Stimulated activated CD4-positive, alpha-beta T cell treated with anti-CD3 and anti-CD28 coated beads, Interleukin-2, amount 100 ng/mL, for 4 hours (primary cell): ENCODE results near the gene IRF1.
"Not testable (repeated sequence)": the region's sequence is repeated elsewhere in the genome, so short reads cannot be mapped to it uniquely, and the experiment has no call there.

Experiments
- DNase-seq: peaks from one replicate; pipeline ENCODE4 v3.0.0-alpha.2; 2020; ENCODE audit warnings: low read depth

Gene IRF1

DNA sequence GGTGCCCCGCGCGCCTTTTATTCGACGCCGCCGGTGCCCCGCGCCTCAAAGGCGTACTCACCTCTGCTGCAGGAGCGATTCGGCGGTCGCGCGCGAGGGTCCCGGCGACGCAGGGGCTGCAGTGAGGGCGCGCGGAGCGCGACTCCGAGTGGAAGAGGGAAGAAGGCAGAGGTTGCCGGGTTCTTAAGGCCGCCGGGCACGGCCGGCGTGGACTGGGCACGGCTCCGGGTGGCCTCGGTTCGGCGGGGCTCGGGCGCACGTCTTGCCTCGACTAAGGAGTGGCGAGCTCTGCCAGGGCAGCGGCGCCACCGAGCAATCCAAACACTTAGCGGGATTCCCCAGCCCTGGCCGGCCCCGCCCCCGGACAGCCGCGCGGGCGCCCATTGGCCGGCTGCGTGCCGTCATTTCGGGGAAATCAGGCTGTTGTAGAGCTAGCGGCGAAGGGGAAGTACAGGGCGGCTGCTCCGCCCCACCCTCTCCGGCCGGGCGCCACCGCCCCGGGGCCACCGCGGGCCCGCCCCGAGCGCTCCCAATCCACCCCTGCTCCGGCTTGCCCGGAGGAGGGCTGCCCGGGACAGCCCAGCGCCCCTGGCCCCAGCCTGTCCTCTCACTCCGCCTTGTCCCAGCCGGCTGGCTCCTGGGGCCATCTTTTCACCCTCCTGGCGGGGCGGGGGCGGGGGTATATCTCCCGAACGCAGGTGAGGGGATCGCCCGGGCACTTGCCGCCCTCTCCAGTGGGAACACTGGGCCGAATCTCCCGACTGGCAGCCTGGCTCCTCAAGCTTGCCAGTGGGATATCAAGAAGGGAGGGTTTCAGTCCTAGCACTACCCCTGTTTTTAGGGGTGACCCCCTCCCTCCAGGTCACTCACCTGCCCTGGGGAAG is at the start of gene IRF1:
Gene IRF1 (minus strand): TSS at position 290 of the 884 bp plus-strand sequence. CDS start 1,295 bp downstream, outside the sequence.
- peak; percentile 98 for DNase-seq

DNA sequence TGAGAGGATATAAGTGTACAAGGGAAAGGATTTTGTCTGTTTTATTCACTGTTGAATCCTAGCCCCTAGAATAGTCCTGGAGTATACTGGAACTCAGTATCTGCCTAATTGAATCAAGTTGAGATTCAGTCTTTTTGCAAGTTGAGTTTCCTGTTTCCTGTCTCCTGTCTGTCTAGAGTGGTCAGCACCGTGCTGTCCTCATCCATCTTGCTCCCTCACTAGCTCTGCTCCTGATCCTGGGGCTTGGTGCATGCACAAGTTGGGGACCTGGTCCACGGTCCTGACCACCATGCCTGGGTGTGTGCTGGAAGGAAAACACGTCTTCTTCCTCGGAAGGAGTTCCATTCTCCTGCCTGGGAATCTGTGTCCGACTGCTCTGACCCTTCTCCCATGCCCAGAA is 49.6 kb upstream of the IRF1 start:
- DNase-seq = no peak

DNA sequence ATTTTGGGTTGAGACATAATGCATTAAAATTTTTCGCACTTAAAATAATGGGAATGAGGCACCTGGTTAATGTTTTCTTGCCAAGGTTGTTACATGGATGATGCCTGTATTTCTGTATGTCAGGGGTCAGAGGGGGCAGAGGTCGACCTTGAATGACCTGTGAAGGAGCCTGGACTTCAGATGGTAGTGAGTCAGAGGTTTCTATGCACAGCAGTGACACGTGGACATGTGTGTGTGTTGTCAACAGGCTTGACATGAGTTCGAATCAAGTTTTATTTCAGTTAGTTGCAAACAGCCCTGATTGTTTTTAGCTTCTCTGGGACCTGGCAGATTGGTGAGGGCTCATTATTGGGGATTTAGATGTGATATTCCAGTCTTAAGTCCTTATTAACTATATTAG is 49.1 kb upstream of the IRF1 start:
- no peak for DNase-seq

DNA sequence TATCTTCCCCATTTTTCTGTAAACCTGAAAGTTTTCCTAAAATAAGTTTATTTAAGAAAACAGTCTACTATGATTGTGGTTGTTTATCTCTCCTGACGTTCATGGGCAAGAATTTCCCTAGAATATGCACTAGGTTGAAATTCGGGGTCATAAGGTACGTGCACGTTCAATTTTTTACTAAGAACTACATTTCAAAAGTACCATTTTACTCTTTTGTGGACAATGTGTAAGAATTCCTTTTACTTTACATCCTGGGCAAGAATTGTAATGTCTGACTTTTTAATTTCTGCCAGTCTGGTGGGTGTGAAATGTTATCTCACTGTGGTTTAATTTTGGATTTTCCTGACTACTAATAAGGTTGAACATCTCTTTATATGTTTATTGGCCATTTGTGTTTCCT is 40.4 kb upstream of the IRF1 start:
- DNase-seq = no peak

GRCh38 chr5:132528866-132529634 is 38.5 kb upstream of the IRF1 start:
- no peak for DNase-seq

DNA sequence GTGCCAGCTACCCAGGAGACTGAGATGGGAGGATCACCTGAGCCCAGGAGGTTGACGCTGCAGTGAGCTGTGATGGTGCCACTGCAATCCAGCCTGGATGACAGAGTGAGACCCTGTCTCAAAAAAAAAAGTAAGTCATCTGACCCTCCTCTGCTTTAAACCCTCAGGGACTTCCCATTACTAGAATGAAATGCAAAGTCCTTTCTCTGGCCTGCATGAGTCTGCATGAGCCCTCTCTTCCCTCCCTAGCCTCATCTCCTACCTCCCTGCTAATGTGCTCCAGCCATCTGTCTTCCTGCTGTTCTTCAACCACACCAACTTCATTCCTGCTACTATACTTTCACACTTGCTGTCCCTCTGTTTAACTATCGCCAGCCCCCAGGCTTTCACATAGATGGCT is 37.4 kb upstream of the IRF1 start:
- DNase-seq = no peak

DNA sequence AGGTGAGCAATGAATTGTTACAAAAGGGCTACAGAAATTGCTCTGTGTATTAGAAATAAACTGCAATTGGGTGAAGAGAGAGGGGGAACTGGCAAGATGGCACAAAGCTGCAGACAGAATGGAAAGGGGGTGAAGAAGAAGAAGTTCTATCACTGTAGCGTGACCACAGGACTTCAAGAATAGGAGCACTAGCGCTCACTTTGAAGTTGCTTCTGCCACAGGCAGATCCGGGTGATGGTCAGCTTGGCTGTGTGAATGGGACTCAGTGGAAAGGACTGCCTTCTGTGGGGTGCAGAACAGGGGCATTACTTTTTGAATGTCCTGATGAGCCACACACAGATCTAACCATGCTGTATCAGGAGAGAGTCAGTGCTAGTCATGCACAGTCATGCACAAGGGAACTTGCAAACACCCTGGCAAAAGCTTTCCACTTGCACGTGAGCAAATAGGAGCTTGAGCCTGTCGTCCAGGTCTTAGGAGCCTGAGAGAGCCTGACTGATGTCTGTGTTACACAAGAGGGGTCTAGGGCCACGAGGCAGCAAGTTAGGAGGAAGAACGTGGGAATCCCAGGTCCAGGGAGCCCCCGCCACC is 36.5 kb upstream of the IRF1 start:
- DNase-seq = no peak

DNA sequence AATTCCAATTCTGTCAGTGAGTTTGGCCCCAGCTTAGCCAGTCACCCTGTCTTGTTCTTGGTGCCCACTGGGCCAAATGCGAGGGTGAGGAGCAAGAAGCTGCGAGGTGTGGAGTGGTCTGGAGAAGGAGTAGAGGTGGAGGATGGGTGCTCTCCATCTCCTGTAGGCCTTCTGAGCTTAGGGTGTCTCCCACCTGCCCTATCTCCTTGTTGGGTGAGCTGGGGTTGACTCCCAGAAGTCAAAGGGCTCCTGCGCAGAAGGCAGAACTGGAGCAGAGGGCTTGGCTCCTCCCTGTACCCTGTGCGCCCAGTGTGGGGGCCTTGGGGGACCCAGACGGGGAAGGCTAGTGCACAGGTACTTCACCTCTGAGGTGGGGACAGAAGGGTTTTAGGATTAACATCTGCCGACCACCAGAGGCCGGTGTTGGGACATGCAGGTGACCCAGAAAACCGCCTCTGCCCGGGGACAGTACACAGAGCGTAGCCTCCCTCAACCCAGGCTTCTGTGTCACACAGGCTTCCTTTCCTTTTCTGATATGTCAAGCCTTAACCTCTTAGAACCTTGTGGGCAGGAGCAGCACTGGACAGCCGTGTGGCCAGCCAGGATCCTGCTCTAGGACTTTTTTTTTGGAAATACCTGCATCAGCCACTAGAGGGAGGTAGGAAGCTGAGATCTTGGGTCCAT is 35.9 kb upstream of the IRF1 start:
- peak; percentile 12 for DNase-seq

DNA sequence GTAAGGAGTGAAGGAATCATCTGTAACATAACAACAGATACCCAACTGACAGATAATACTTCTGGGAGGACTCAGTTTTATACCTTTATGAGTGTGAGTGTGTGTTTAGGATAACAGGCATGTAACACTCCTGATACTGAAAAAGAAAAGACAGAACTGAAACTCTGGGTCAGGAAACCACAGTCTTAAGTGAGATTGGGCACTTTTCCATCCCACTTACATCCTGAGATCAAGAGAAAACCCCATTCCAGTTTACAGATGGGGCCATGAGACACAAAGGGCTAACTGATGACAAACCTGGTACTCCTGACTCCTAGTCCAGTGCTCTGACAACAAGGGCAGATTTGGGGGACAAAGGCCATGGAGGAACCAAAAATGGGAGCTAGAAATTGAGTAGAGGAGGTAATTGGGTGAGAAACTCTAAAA is 34.7 kb upstream of the IRF1 start:
- no peak for DNase-seq

GRCh38 chr5:132524877-132525276 is 34.3 kb upstream of the IRF1 start:
- DNase-seq = not testable (repeated sequence)

GRCh38 chr5:132522067-132522466 is 31.5 kb upstream of the IRF1 start:
- not testable (repeated sequence) for DNase-seq

- DNase-seq = not testable (repeated sequence)
Measured at GRCh38 chr5:132513618-132514336, 23.2 kb upstream of the IRF1 start.

DNA sequence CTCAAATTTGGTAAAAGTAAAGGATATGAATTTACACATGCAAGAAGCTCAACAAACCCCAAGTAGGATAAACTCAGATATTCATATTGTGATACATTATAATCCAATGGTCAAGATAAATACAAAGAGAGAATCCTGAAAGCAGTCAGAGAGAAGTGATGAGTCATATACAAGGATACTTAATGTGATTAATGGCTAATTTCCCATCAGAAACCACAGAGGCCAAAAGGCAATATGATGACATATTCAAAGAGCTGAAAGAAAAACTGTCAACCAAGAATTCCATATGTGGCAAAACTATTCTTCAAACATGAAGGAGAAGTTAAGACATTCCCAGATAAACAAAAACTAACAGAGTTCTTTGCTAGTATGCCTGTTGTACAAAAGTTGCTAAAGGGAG is 19.5 kb upstream of the IRF1 start:
- no peak for DNase-seq

DNA sequence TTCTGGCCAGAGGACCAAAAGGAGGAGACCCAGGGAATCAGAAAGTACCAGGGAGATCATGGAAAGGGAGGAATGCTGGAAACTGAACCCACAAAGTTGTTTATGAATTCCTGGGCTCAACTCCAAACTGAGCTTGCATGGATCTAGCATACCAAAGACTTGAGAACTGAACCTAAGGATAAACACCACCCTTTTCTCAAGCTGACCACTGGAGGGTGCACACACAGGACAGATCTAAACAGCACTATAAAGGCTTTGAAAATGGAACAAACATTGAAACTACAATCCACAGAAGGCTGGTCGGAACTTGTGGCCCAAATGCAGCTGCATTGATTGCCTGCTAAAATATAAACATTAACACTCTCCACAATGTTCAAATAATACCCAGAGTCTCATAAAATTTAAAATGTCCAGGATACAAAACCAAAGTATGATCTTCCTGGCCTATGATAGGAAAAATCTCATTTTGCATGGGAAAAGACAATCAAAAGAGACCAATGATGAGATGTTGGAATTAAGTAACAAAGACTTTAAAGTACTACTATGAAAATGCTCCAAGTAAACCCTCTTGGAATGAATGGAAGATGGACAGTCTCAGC is 15.6 kb upstream of the IRF1 start:
- DNase-seq = no peak

GRCh38 chr5:132505641-132506040 is 15.1 kb upstream of the IRF1 start:
- DNase-seq = no peak

DNA sequence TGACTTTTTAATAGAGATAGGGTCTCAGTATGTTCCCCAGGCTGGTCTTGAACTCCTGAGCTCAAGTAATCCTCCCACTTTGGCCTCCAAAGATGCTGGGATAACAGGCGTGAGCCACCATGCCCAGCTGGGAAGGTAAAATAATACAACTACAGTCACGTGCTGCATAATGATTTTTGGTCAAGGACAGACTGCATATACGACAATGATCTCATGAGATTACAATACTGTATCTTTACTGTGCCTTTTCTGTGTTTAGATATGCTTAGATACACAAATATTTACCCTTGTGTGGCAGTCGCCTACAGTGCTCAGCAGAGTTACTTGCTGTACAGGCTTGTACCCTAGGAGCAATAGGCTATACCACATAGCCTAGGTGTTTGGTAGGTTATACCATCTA is 14.2 kb upstream of the IRF1 start:
- no peak for DNase-seq

- DNase-seq = no peak
Measured at GRCh38 chr5:132503244-132503643, 12.7 kb upstream of the IRF1 start.

DNA sequence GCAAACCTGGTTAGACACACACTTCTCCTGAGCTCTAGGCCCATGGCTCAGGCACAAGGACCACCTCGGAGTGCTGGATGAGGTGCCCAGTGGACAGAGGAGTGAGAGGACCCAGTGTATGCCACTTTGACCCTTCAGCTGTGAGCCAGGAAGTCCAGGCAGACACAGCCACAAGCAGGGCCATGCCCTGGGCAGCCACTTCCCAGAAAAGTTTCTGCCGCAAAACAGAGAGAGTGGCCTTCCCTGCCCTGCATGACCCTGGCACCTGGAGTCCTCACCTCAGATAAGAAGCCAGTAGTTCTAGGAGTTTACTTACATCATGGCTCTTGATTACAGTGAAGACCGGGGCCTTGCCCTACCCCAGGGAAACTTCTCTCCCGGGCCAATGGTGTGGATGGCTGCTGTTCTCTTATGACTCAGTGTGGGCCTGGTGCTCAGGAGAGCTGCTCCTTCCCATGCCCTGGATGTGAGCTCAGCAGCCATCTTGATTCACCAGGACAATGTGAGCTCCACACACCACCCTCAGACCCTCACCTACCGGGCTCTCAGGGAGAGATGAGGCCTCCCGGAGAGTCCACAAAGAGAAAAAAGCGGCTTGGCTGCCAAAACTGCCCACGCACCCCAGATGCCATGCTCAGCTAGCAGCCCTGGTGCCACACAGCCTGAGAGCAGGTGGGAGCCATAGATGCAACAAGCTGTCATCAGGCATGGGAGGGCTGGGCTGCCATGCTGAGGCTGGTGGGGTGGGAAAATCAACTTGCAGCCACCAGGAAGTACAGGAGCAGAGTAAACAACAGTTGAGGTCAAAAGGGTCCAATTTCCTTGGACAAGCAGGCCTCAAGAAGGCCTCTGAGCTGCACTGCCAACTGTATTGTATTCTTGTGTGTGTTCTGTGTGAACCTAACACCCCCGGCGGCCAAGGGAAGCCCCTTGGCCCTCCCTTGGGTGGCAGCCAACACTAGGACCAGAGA is 11.7 kb upstream of the IRF1 start:
- DNase-seq = no peak

DNA sequence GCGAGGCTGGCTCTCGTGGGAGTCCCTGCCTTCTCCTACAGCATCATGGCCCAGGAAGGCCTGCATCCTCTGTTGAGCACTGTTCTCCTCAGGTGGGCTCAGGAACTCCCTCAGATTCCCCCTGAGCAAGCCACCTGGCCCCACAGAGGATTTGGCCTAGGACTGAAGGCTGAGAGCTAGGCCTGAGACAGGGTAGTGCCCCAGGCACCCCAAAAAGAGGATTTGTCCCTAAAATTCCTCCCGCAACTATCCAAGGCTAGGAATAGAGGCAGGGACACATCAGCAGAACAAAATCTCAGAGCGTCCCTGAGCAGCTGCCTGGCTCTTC is 11.0 kb upstream of the IRF1 start:
- no peak for DNase-seq
